ENCODE measurements around the gene KCNQ2.
A peak's percentile ranks its signal among the peaks of the same experiment; 100 is the strongest.

The KCNQ2 gene

GRCh38 chr20:63435552-63435951 lies 36.9 kb downstream of the KCNQ2 start:
- in situ Hi-C loops (cut with MboI; ENCODE audit: low sequenced_read_pairs, unreplicated experiment): no loop called here
- DNase-seq (ENCODE audit: low spot score): no peak
- TF ChIP-seq CTCF (IDR thresholded peaks at IDR 0.05; ENCODE audit: borderline replicate concordance, control extremely low read depth, extremely low read depth, insufficient read depth, missing control alignments): no peak

- peak; percentile 92 for DNase-seq (ENCODE audit: low spot score)
- TF ChIP-seq CTCF (IDR thresholded peaks at IDR 0.05; ENCODE audit: borderline replicate concordance, control extremely low read depth, extremely low read depth, insufficient read depth, missing control alignments): peak; percentile 91
- in situ Hi-C loops (cut with MboI; ENCODE audit: low sequenced_read_pairs, unreplicated experiment): no loop called here
Observed at GRCh38 chr20:63434599-63435378, 37.7 kb downstream of the KCNQ2 start.

GRCh38 chr20:63433756-63434531 lies 38.5 kb downstream of the KCNQ2 start:
- in situ Hi-C loops (cut with MboI; ENCODE audit: low sequenced_read_pairs, unreplicated experiment): no loop called here
- DNase-seq (ENCODE audit: low spot score): no peak
- no peak for TF ChIP-seq CTCF (IDR thresholded peaks at IDR 0.05; ENCODE audit: borderline replicate concordance, control extremely low read depth, extremely low read depth, insufficient read depth, missing control alignments)

GRCh38 chr20:63433351-63433750 lies 39.1 kb downstream of the KCNQ2 start:
- DNase-seq (ENCODE audit: low spot score): no peak
- in situ Hi-C loops (cut with MboI; ENCODE audit: low sequenced_read_pairs, unreplicated experiment): no loop called here
- no peak for TF ChIP-seq CTCF (IDR thresholded peaks at IDR 0.05; ENCODE audit: borderline replicate concordance, control extremely low read depth, extremely low read depth, insufficient read depth, missing control alignments)

- TF ChIP-seq CTCF (IDR thresholded peaks at IDR 0.05; ENCODE audit: borderline replicate concordance, control extremely low read depth, extremely low read depth, insufficient read depth, missing control alignments): no peak
- in situ Hi-C loops (cut with MboI; ENCODE audit: low sequenced_read_pairs, unreplicated experiment): no loop called here
- DNase-seq (ENCODE audit: low spot score): no peak
Observed at GRCh38 chr20:63432577-63433325, 39.7 kb downstream of the KCNQ2 start.

- in situ Hi-C loops (cut with MboI; ENCODE audit: low sequenced_read_pairs, unreplicated experiment): no loop called here
- DNase-seq (ENCODE audit: low spot score): no peak
- TF ChIP-seq CTCF (IDR thresholded peaks at IDR 0.05; ENCODE audit: borderline replicate concordance, control extremely low read depth, extremely low read depth, insufficient read depth, missing control alignments): no peak
Observed at GRCh38 chr20:63431944-63432343, 40.5 kb downstream of the KCNQ2 start.

All from GM13976 (cell line).